Activated T-helper 1 cell treated with Interleukin-2 at 50 U/mL for 16 hours (primary cell): ENCODE measurements around the gene ELP5.

Source experiments
- DNase-seq: peaks from one replicate; pipeline ENCODE4 v3.0.0-alpha.2; 2020; ENCODE audit warnings: low read depth

The ELP5 gene

DNA sequence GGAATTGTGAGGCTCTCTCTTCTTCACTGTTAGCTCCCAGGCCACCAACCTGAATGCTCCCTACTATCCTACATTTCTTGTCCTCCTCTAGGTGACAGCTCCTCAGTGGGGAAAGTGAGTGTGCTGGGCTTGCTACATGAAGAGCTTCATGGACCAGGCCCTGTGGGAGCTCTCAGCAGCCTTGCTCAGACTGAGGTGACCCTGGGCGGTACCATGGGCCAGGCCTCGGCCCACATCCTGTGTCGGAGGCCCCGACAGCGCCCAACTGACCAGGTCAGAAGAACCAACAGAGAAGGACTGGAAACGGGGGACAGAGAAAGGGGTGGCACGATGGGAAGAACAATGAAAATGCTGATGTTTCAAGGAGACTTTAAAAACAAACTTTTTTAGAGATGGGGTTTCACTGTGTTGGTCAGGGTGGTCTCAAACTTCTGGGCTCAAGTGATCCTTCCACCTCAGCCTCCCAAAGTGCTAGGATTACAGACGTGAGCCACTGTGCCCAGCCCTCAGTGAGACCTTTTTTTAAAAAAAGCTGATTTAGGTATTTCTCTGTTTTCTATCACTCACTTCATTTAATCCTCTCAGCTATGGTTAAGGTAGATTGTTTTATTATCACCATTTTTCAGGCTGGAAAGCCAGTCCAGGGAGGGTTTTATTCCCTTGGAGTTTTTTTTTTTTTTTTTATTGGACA, 4.9 kb downstream of the ELP5 start:
- no peak for DNase-seq

DNA sequence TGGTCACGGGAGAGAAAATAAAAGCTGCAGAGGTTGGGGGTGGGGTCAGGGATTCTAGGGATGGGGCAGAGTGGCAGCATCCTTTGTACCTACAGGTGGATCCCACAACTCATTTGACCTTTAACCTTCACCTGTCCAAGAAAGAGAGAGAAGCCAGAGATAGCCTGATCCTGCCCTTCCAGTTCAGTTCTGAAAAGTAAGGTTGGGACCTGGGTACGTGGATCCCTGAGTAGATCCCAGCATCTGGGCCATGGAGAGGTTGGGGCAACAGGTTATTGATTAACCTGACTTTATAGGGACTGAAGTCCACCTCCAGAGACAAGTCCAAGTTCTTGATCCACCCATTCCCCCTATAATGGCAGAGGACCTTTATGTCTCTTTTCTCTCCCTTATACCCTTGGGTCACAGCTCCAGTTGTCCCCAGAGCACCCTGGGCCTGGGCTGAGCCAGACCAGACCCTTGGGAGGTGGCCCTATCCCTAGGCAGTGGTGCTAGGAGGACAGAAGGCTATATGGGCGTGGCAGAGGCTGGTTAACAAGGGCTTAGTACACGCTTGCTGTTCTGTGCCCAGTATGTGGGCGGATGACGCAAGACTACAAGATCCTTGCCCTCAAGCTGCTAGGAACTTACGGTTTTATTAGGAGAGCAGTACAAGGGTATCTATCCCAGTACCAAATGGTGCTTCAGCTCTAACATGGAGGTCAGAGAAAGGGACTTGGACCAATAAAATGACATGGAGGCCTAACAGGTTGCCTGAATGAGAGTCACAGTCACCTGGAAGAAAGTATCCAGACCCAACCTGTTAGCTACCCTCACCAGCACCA, 6.9 kb downstream of the ELP5 start:
- DNase-seq = no peak

- DNase-seq = no peak
Observed at GRCh38 chr17:7259555-7259889, 7.5 kb downstream of the ELP5 start.

- DNase-seq = no peak
Observed at GRCh38 chr17:7260151-7260550, 8.1 kb downstream of the ELP5 start.

DNA sequence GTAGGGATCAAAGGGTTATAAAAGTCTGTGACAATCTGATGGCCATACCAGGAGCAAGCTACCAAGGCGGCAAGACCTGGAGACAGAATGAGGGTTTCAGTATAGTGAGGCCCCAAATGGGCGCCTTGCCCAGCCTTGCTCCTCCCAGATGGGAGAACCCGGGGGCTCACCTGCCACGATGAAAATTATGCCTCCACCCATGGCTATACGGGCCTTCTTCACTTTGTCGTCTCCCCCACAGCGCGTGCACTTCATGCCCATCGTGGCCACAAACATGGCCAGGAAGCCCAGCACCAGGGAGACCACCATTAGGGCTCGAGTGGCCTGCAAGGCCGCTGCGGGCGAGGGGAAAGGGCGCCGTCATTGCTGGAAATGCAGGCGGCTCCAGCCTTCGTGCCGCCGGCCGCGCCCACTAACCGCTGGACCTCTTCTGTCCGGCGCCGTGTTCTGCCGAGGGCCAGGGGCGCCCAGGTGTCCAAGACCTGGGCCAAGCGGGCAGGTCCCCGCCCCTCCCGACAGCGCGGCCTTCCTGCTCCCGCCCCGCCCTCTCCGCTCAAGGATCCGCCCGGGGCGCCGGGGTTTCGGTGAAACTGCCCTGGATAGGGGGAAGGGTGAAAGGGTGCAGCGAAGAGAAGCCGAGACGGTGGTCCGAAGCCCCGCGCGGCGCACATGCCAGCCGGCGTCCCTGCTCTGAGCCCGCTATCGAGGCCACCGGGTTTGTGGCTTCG, 8.8 kb downstream of the ELP5 start:
- no peak for DNase-seq

DNA sequence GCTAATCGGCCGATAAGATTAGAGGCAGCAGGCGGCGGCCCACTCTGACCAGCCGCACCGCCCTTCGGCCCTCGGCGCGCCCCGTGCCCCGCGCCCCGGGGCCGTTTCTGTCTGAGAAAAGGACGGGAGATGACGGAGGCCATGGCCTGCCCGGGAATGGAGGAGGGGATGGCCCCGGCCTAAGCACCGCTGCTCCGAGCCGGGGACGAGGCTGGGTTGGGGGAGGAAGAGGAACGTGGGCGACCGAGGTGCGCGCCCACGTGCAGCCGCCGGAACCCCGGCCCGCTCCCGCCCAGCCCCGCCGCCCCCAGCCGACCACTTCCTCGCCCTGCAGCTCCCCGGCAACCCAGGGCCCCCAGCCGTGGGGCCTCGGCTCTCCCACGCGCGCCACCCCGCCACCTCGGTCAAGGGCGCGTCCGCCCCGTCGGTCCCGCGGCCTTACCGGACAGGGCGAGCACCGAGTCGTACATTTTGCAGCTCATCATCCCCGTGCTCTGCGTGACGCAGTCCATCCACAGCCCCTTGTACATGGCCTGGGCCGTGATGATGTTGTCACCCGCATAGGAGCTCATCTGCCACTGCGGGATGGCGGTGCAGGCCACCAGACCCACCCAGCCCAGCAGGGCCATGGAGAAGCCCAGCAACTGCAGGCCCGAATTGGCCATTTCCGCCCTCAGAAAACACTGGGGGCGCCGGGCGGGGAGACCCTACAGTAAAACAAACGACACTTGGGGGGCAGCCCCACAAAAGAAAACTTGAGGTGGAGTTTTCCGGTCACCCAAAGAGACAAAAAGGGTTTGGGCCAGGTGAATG, 9.6 kb downstream of the ELP5 start:
- no peak for DNase-seq

- no peak for DNase-seq
Observed at GRCh38 chr17:7262192-7262934, 10.3 kb downstream of the ELP5 start, which contains the start of gene CLDN7. TSS of gene CLDN7 (minus strand) at chr17:7262478. CDS start at chr17:7262043, 435 bp downstream.

GRCh38 chr17:7262935-7263800, 11.2 kb downstream of the ELP5 start:
- DNase-seq = no peak

- DNase-seq = no peak
Observed at GRCh38 chr17:7263801-7264078, 11.7 kb downstream of the ELP5 start.

DNA sequence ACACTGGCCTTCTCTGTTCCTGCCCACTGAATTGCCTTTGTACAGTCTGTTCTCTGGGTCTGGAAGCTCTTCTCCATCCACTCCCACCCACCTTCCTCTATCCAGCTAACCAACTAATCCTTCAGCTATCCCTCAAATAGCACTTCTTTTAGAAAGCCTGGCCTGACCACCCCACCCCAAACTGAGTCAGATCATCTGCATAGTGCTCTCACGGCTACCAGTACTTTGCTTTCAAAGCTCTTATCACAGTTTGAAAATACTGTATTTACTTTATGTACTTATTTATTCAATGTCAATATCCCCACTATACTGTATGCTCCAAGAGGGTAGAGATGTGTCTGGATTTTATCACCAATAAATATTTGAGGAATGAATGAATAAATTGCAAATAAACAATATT, 14.8 kb downstream of the ELP5 start:
- DNase-seq = no peak

GRCh38 chr17:7279448-7279847, 27.4 kb downstream of the ELP5 start:
- DNase-seq = no peak

- peak; percentile 74 for DNase-seq
Observed at GRCh38 chr17:7280519-7281073, 28.6 kb downstream of the ELP5 start.

GRCh38 chr17:7281074-7281952, 29.3 kb downstream of the ELP5 start, which contains the start of gene SLC2A4:
TSS of gene SLC2A4 (plus strand) at chr17:7281718. CDS start at chr17:7281935, 217 bp downstream.
- DNase-seq = peak; percentile 61

DNA sequence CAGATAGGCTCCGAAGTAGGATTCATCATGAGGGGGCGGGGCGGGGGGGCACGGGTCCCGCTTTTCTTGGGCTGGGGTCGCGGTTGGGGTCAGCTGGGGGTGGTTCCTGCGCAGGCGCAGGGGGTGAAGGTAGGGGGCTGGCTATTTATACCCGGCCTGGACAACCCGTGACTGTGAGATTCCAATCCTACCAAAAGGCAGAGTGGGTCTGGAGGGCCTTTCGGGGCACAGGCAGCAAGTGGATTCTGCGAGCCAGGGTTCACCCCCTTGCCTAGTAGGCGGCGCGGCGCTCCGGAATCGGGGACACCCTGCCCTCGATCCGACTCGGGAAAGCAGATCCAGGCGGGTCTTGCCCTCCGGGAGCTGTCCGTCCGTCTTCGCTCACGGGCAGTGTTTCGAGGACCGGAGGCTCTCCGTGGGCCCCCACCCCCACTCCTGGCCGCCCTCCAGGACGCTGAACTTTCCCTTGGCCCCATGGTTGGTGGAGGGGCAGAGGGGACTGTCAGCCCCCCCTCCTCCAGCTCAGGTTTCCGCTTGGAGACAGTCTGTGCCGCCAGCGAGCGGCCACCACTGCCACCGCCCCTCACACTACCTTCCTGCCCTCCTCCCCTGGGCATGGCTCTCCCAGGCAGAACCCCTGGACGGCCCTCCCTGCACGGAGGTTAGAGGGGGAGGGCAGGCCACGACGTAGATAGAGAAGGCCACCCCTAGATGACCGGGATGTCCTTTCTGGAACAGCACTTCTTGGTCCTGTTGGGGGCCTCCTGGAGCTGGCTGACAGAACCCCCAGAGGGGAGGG, 30.1 kb downstream of the ELP5 start:
- DNase-seq = no peak

DNA sequence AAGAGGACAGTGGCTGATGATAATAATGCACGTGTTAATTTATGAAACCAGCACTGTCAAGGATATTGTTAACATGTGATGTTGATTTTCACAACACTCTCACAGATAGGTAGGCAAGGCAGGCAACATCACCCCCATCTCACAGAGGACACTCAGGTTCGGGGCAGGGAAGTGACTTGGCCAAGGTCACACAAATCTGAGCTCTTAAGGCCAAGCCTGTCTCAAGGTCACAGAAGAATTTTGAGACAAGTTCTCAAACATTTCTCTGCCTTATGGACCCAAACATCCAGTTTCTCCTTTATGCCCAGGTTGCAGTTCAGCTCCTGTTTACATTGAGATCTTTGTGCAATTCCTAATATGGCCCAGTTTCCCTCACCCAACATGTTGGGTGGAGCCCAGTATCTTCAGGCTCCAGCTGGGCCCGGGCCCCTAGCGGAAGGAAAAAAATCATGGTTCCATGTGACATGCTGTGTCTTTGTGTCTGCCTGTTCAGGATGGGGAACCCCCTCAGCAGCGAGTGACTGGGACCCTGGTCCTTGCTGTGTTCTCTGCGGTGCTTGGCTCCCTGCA, 30.8 kb downstream of the ELP5 start:
- DNase-seq = no peak

- no peak for DNase-seq
Observed at GRCh38 chr17:7283471-7284216, 31.6 kb downstream of the ELP5 start.

- no peak for DNase-seq
Observed at GRCh38 chr17:7284911-7285310, 32.9 kb downstream of the ELP5 start.
